Motor neuron (in vitro differentiated cells): ENCODE results near the gene HERC2. TPM values are rescaled to one million over a fixed set of nuclear protein-coding genes. Genes with fewer than 3 reads are reported as not detected.

ENCODE experiments used
- ATAC-seq, 8 experiments: fragments of 200-7000 bp; cut with Tn5 transposase; replicated peaks in 6 of 8; 2 replicates each; pipeline ENCODE4 v1.8.0; 2021; ENCODE audit warnings: mild to moderate bottlenecking in 8 of 8, moderate library complexity in 8 of 8
- H3K27ac ChIP-seq, 2 donors: fragments of 250-450 bp; sonication (Bioruptor Pico); 2 replicates each; pipeline ENCODE4 v1.9.0; 2021; ENCODE audit warnings: antibody characterized with exemption in 2 of 2, mild to moderate bottlenecking in 2 of 2, moderate library complexity in 1 of 2
- H3K4me1 ChIP-seq, 2 donors: fragments of 250-450 bp; sonication (Bioruptor Pico); replicated peaks in 1 of 2; 2 replicates each; pipeline ENCODE4 v1.6.1; 2021; ENCODE audit warnings: antibody characterized with exemption in 2 of 2, mild to moderate bottlenecking in 2 of 2, moderate library complexity in 1 of 2
- H3K4me3 ChIP-seq, 5 donors: fragments of 250-450 bp; sonication (Bioruptor Pico); 2 replicates each; pipeline ENCODE4 v1.9.0; 2021; ENCODE audit warnings: antibody characterized with exemption in 5 of 5, mild to moderate bottlenecking in 5 of 5, moderate library complexity in 4 of 5
- WGBS, 10 experiments: fragments of 450-650 bp; shearing (Covaris generic); methylation state at CpG; one replicate each; pipeline ENCODE4 v1.0.0; 2022; 5-methylcytosine and 5-hydroxymethylcytosine counted together
- in situ Hi-C, 9 experiments: fragments of 400-800 bp; cut with MboI; loops; one replicate each; pipeline ENCODE4 v1.15.0; 2021; ENCODE audit warnings: low sequenced_read_pairs in 9 of 9, low pct_unique_long_range_greater_than_20kb in 2 of 9; ENCODE audit not compliant: unreplicated experiment in 9 of 9
- total RNA-seq, 8 experiments: library from RNA; unstranded; fragments of 300-600 nt; gene quantifications; 2 replicates each; pipeline versions ENCODE4 v1.2.3 to v1.2.4, GENCODE V29; 2022

The HERC2 gene
- total RNA-seq, 8 experiments from 2014 or later = 22.6 to 88.4 (median 35.0) TPM

DNA sequence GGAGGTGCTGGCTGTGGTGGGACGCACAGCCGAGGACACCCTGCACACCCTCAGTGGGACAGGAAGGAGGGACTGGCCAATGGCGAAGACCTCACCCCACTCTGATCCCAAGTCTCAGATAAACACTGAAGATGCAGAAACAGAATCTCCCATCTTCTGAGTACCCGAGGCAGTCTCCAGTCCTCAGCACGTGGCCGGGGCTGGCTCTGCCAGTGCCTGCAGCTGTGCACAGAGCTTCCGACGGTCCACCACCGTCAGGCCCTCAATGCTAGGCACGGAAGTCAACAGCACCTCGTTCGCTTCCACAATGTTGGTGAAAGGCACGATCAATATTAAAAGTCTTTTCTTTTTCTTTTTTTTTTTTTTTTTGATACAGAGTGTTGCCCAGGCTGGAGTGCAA is 206.1 kb downstream of the HERC2 start:
- no peaks in the 10 kb centered on the region for H3K4me1 ChIP-seq
- no peak overlapping the region for H3K4me3 ChIP-seq
- WGBS, 10 experiments = 70 to 100% (median 95%) methylated on average over 1 to 7 of the region's 13 CpGs; no CpG with 5 or more reads in 2 of the 10 experiments
- in situ Hi-C loops = loop anchor here in 1 of 9 experiments (25.0 kb wide), 1 partner anchor 1229 kb away; no protein-coding TSS in a partner anchor
- ATAC-seq = no peak
- H3K27ac ChIP-seq = no peak overlapping the region

DNA sequence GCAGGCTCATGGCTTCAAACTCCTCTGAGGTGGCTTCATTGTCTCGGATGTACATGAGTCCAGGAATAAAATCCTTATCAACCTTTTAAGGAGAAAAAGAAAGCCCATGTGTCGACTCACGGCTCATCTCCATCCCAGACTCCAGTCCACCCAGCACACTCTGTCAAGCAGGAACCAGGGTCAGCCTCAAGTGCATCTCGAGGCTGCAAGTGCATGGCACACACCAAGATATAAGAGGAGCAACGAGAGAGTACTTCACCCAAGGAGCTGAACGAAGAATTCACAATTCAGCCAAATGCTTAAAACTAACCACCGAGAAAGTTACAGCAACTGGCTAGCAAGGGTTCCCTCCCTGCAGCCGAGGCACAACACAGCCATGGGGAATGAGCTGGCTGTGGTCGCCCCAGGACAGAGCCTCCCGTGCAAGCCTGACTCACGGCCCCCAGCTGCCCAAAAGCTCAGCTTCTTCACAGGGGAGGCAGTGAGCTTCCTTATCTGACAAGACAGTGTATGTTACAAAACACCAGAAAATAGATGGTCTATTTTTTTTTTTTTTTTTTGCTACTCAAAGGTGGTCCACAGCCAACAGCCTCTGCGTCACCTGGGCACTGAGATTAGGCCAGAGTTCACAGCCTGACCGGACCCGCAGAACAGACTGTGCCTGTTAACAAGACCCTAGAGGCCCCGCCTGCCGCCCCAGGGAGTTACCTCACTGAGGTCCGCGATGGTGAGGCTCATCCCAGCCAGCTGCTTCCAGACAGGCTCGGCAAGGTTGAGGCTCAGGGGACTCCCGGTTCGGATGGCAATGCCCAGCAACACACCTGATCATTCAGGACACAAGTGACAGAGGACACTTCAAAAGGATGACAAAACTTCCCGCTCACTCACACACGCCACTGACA is 207.0 kb downstream of the HERC2 start:
- in situ Hi-C loops = loop anchor here in 1 of 9 experiments (25.0 kb wide), 1 partner anchor 1228 kb away; no protein-coding TSS in a partner anchor
- no peak for ATAC-seq
- Histone ChIP-seq H3K27ac (no peak overlapping the region), H3K4me3 (no peak overlapping the region), H3K4me1 (no peaks in the 10 kb centered on the region)
- WGBS, 10 experiments = 50 to 98% (median 88%) methylated on average over 2 to 15 of the region's 23 CpGs; no CpG with 5 or more reads in 1 of the 10 experiments

DNA sequence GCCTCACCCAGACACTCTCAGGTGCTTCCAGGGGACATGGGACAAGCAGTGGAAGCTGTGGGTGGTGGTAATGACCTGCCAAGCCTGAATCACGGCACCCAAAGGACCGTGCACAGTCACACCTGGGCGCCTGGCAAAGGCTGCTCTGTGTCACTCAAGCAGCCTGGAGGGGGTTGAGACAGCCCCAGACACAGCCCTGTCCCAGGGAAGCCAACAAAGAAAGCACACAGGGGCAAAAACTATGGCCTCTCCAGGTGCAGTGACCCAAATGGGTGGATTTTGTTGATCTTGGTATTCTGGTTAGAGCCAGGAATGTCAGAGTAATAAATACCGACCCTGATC is 207.9 kb downstream of the HERC2 start:
- WGBS, 10 experiments = 100% methylated on average over 1 of the region's 4 CpGs; no CpG with 5 or more reads in 6 of the 10 experiments
- Histone ChIP-seq H3K27ac (no peak overlapping the region), H3K4me1 (no peaks in the 10 kb centered on the region), H3K4me3 (no peak overlapping the region)
- in situ Hi-C loops = loop anchor here in 1 of 9 experiments (25.0 kb wide), 1 partner anchor 1227 kb away; no protein-coding TSS in a partner anchor
- ATAC-seq = no peak

DNA sequence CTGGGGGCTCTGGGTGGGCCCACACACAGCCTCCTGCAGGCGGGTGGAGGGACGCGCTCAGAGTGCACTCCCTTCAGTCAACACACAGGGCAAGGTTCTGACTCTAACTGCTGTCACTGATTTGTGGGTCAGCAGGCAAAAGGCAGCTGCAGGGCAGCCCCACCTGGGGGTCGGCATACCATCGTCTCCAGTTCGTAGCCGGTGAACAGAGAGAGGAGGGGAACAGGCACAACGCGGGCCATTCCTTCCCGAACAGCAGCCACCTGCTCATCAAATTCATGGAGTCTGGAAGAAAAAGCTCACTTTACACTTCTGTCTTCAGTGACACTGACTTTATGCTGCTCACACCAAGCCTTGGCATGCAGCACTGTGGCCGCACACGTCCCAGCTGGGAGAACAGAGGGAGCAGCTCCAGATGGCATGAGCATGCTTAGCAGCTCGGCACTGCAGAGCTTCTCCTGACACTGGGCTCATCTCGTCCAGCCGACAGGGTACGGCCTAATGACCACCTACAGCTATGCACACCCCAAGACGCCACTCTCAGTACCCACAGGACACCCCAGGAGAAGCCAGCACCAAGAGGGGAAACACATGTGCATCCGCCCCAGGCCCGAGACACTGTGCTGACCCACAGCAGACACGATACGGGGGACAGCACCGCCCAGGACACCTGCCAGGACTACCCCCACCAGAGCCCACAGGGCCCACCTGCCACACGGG is 208.4 kb downstream of the HERC2 start:
- no peak overlapping the region for H3K27ac ChIP-seq
- WGBS, 10 experiments = 93 to 100% (median 100%) methylated on average over 1 to 3 of the region's 23 CpGs; no CpG with 5 or more reads in 7 of the 10 experiments
- H3K4me3 ChIP-seq = no peak overlapping the region
- in situ Hi-C loops = loop anchor here in 1 of 9 experiments (25.0 kb wide), 1 partner anchor 1226 kb away; no protein-coding TSS in a partner anchor
- H3K4me1 ChIP-seq = no peaks in the 10 kb centered on the region
- ATAC-seq = peak in 1 of 8 experiments; percentile 21

DNA sequence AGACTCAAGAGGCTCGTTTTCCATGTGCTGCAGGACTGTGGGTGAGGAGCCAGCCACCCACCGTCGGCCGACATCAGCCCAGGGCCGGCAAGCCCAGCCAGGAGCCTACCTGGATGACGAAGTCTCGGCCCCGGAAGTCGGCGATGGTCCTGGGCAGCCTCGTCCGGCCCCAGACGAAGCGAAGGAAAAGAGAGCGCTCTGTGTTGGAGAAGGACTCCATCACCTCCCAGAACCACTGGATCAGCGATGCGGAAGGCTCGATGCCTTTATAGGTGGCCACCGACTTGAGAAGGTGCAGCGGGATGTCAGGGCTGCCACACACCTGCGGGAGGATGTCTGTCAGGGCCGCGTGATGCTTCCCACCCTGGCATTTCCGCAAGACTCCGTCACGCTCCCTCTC is 209.0 kb downstream of the HERC2 start:
- ATAC-seq = no peak
- in situ Hi-C loops = loop anchor here in 1 of 9 experiments (25.0 kb wide), 1 partner anchor 1226 kb away; no protein-coding TSS in a partner anchor
- 88 to 100% (median 95%) methylated on average over 1 to 8 of the region's 26 CpGs; no CpG with 5 or more reads in 6 of the 10 experiments for WGBS, 10 experiments
- Histone ChIP-seq H3K4me1 (no peaks in the 10 kb centered on the region), H3K4me3 (no peak overlapping the region), H3K27ac (no peak overlapping the region)

DNA sequence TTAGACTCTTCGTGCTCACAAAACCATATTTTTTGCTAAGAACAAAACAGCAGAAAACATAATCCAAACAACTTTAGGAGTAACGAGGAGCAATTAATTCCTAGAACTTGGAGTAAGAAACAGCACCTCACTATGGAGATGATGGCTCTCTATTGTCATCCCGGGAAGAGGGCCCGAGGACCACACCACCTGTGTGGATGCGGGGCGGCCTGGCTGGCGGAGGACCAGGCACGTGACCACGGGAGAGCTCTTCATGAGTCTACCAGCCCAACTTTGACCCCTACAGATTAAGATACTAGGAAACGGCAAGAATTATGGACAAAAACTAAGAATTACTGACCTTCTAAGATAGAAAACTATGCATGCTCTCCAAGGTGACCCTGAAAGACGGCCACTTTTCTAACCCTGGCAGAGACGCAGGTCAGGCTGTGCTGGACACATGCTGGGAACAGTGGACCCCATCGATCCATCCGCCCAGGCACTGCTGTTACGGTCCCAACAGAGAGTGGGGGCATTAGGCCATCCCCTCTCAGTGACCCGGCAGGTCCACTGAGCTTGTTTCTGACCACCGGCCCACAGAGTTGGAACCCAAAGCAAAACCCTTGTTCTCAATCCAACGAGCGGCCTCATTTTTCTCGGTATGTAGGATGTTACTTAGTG is 209.7 kb downstream of the HERC2 start:
- 91 to 100% (median 94%) methylated on average over 1 to 16 of the region's 20 CpGs; no CpG with 5 or more reads in 2 of the 10 experiments for WGBS, 10 experiments
- no peak overlapping the region for H3K27ac ChIP-seq
- H3K4me1 ChIP-seq = peaks cover 0 to 4% of the 10 kb centered on the region in 2 donors
- in situ Hi-C loops = loop anchor here in 1 of 9 experiments (25.0 kb wide), 1 partner anchor 1225 kb away; no protein-coding TSS in a partner anchor
- no peak for ATAC-seq
- no peak overlapping the region for H3K4me3 ChIP-seq

DNA sequence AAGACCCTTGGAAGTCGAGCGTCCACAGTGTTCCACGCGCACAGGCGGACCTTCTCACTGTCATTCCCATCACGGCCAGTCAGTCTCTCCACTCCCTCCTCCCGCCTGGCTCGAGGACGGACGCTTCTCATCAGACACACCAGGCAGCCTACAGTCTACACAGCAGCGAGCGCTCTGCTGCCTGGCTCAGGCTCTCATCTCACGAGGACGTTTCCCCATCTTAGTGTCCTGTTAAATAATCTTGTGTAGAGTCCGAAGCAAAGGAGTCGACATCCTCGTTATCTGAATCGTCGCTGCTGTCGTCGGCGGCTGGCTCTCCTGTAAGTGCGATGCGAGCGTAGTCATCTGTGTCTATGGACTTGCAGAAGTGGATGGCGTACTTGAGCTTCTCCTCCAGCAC is 210.4 kb downstream of the HERC2 start:
- no peak for ATAC-seq
- Histone ChIP-seq H3K4me3 (no peak overlapping the region), H3K4me1 (peaks cover 0 to 4% of the 10 kb centered on the region in 2 donors), H3K27ac (no peak overlapping the region)
- in situ Hi-C loops = loop anchor here in 1 of 9 experiments (25.0 kb wide), 1 partner anchor 1224 kb away; no protein-coding TSS in a partner anchor
- WGBS, 10 experiments = 83 to 100% (median 95%) methylated on average over 1 to 22 of the region's 26 CpGs; no CpG with 5 or more reads in 2 of the 10 experiments

DNA sequence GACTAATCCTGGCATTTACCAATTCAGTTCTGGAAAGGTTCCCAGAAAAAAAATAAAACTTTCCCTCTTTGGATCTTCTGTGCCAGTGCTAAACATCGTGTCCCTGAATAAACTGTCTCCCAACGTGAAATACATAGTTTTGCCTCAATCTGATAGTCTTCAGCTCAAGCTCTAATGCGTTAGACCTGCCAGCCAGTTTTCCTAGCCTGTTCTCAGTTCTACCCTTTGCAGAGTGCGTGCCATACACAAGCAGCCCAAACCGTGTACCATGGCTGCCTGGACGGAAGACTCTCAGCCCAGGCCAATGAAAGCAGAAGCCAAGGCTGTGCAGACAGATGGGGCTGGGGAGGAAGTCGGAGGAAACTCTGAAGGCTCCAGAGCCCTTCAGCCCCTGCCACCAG is 211.5 kb downstream of the HERC2 start:
- 36 to 100% (median 83%) methylated on average over 2 to 7 of the region's 7 CpGs; no CpG with 5 or more reads in 1 of the 10 experiments for WGBS, 10 experiments
- peaks cover 2 to 9% of the 10 kb centered on the region in 2 donors for H3K4me1 ChIP-seq
- H3K4me3 ChIP-seq = no peak overlapping the region
- H3K27ac ChIP-seq = no peak overlapping the region
- no peak for ATAC-seq
- in situ Hi-C loops = loop anchor here in 1 of 9 experiments (25.0 kb wide), 1 partner anchor 1223 kb away; no protein-coding TSS in a partner anchor

DNA sequence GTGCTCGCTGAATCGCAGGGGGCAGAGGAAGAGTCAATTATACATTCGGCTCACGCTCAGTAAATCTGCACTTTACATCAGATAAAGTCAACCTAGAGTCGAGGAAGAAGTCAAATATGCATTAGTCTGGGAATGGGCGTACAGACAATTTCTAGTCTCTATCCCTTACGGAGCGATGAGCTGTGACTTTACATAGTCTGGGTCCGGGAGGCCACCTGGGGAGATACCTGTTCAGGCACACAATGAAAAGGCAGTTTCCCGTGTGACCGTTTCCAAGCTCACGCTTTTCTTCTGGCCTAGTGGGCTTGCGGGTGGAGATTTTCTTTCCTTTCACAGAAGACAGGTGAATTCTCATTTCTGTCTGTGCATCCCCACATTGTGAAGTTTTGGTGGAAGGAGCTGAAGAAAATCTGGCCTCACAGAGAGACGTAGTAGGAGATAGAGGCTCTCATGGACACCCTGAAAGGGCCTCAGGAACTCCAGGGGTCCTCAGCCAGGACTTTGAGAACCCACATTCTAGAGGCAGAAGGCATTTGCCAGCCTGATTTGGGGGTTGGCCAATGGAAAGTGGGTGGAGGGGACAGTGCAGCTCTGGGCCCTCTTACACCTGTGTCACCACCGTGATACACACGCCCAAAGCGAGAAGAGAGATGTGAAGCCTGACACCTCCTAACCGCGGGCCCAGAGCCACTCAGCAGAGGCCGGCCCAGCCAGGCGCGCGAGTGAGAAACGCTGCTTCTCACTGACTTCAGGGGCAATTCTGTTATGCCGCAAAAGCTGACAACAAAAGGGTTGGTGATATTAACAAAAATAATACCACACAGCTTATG is 212.1 kb downstream of the HERC2 start:
- 77 to 100% (median 90%) methylated on average over 1 to 19 of the region's 25 CpGs for WGBS, 10 experiments
- Histone ChIP-seq H3K4me1 (peaks cover 2 to 9% of the 10 kb centered on the region in 2 donors), H3K27ac (no peak overlapping the region), H3K4me3 (no peak overlapping the region)
- no peak for ATAC-seq
- in situ Hi-C loops = loop anchor here in 1 of 9 experiments (25.0 kb wide), 1 partner anchor 1223 kb away; no protein-coding TSS in a partner anchor

DNA sequence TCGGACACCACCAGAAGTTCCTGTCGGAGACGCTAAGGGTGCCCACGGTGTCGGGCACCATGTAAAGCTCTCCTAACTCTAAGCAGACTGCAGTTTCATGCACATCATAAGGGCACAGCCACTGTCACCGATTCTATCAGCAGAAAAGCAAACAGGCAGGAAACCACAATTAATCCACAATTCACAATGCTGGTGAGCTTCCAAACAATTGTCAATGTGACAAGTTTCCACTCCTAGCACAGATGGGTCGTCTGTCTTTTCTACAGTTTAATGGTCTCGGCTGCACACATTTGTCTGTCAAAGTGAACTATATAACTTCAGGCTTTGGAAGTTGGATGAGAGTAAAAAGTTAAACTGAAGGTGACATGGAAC is 214.1 kb downstream of the HERC2 start:
- in situ Hi-C loops = loop anchor here in 1 of 9 experiments (25.0 kb wide), 1 partner anchor 1221 kb away; no protein-coding TSS in a partner anchor
- Histone ChIP-seq H3K4me3 (no peak overlapping the region), H3K27ac (no peak overlapping the region), H3K4me1 (peaks cover 2 to 9% of the 10 kb centered on the region in 2 donors)
- peak in 3 of 8 experiments; percentile 6 to 12 (median 10) for ATAC-seq
- 39 to 70% (median 53%) methylated on average over 2 to 8 of the region's 8 CpGs; no CpG with 5 or more reads in 3 of the 10 experiments for WGBS, 10 experiments

DNA sequence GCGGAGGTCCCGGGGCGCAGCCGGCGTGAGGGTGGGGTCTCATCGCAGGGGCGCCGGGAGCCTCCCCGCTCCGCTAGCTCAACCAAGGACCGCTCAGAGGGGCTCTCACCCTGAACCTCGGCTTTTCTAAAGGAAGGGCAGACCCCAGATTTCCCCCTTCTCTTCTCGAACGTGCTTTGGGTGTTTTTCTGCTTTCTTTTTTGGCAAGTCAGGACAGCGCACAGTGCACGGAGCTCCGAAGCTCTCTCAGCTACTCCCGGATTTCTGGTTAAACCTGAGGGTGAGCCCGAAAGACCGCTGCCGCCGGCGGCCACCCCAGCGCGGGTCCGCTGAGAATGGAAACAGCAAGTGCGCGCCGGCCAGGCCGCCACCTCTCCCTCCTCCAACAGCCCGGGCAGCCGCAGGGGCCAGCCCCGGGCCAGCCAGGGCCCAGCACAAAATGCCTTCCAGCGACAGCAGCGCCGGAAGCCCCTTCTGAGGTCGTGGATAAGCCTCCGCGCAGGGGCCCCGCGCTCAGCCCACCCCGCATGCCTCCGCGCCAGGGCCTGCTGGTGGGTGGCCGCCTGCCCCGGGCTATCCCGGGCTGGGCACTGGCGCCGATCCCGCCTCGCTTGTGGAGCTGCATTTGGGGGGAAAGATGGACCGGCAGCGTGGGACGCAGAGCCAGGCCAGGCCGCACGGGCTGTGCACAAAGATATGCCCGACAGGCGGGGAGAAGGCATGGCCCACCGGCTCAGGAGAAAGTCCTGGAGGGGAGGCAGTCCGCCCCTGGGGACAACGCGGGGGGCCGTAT is 214.7 kb downstream of the HERC2 start:
- in situ Hi-C loops = loop anchor here in 1 of 9 experiments (25.0 kb wide), 1 partner anchor 1220 kb away; no protein-coding TSS in a partner anchor
- ATAC-seq = peak; percentile 34 to 59 (median 54)
- peaks cover 2 to 9% of the 10 kb centered on the region in 2 donors for H3K4me1 ChIP-seq
- WGBS, 10 experiments = 0 to 33% (median 7%) methylated on average over 1 to 10 of the region's 63 CpGs; no CpG with 5 or more reads in 5 of the 10 experiments
- H3K4me3 ChIP-seq = peak overlapping the region; percentile 16 to 33 (median 32)
- H3K27ac ChIP-seq = no peak overlapping the region
